ENCODE measurements around the gene CCDC85A. TPM values are rescaled to one million over a fixed set of nuclear protein-coding genes. Genes with fewer than 3 reads are reported as not detected.

Gene CCDC85A
- total RNA-seq, 1 donor from 2014 or later: 1.7 TPM

- DNase-seq (ENCODE audit: extremely low spot score, unreplicated experiment): no peak
- Mint-ChIP-seq H3K27me3 (ENCODE audit: unreplicated experiment) (no peaks in the 10 kb centered on the region), H3K27ac (ENCODE audit: unreplicated experiment) (no peak overlapping the region), H3K4me3 (ENCODE audit: unreplicated experiment) (no peak overlapping the region), H3K4me1 (ENCODE audit: unreplicated experiment) (peaks cover 1% of the 10 kb centered on the region), H3K9me3 (ENCODE audit: unreplicated experiment) (peaks cover 4% of the 10 kb centered on the region), H3K36me3 (ENCODE audit: unreplicated experiment) (no peaks in the 10 kb centered on the region)
- TF ChIP-seq CTCF (IDR thresholded peaks at IDR 0.05): no peak
These were observed 25.9 kb downstream of the CCDC85A start for GRCh38 chr2:56209701-56210100.

GRCh38 chr2:56210291-56210690 lies 26.5 kb downstream of the CCDC85A start:
- peaks cover 1% of the 10 kb centered on the region for H3K4me1 Mint-ChIP-seq (ENCODE audit: unreplicated experiment)
- H3K9me3 Mint-ChIP-seq (ENCODE audit: unreplicated experiment): peaks cover 4% of the 10 kb centered on the region
- H3K4me3 Mint-ChIP-seq (ENCODE audit: unreplicated experiment): no peak overlapping the region
- H3K36me3 Mint-ChIP-seq (ENCODE audit: unreplicated experiment): no peaks in the 10 kb centered on the region
- no peaks in the 10 kb centered on the region for H3K27me3 Mint-ChIP-seq (ENCODE audit: unreplicated experiment)
- no peak for TF ChIP-seq CTCF (IDR thresholded peaks at IDR 0.05)
- H3K27ac Mint-ChIP-seq (ENCODE audit: unreplicated experiment): no peak overlapping the region
- no peak for DNase-seq (ENCODE audit: extremely low spot score, unreplicated experiment)

- no peak for DNase-seq (ENCODE audit: extremely low spot score, unreplicated experiment)
- peaks cover 2% of the 10 kb centered on the region for H3K36me3 Mint-ChIP-seq (ENCODE audit: unreplicated experiment)
These were observed 27.3 kb downstream of the CCDC85A start for GRCh38 chr2:56211048-56211447.

GRCh38 chr2:56215911-56216310 lies 32.1 kb downstream of the CCDC85A start:
- H3K36me3 Mint-ChIP-seq (ENCODE audit: unreplicated experiment): peaks cover 2% of the 10 kb centered on the region
- no peak for TF ChIP-seq CTCF (IDR thresholded peaks at IDR 0.05)
- H3K4me1 Mint-ChIP-seq (ENCODE audit: unreplicated experiment): peaks cover 1% of the 10 kb centered on the region
- DNase-seq (ENCODE audit: extremely low spot score, unreplicated experiment): no peak
- H3K4me3 Mint-ChIP-seq (ENCODE audit: unreplicated experiment): no peak overlapping the region
- no peak overlapping the region for H3K27ac Mint-ChIP-seq (ENCODE audit: unreplicated experiment)
- no peaks in the 10 kb centered on the region for H3K9me3 Mint-ChIP-seq (ENCODE audit: unreplicated experiment)
- no peaks in the 10 kb centered on the region for H3K27me3 Mint-ChIP-seq (ENCODE audit: unreplicated experiment)

More at GRCh38 chr2:56211048-56211447, 27.3 kb downstream of the CCDC85A start:
- TF ChIP-seq CTCF (IDR thresholded peaks at IDR 0.05): no peak
- Mint-ChIP-seq H3K9me3 (ENCODE audit: unreplicated experiment) (no peaks in the 10 kb centered on the region), H3K4me1 (ENCODE audit: unreplicated experiment) (peaks cover 1% of the 10 kb centered on the region), H3K27ac (ENCODE audit: unreplicated experiment) (no peak overlapping the region), H3K27me3 (ENCODE audit: unreplicated experiment) (no peaks in the 10 kb centered on the region), H3K4me3 (ENCODE audit: unreplicated experiment) (no peak overlapping the region)

- no peak overlapping the region for H3K27ac Mint-ChIP-seq (ENCODE audit: unreplicated experiment)
- no peak for DNase-seq (ENCODE audit: extremely low spot score, unreplicated experiment)
- H3K36me3 Mint-ChIP-seq (ENCODE audit: unreplicated experiment): peaks cover 2% of the 10 kb centered on the region
- no peaks in the 10 kb centered on the region for H3K27me3 Mint-ChIP-seq (ENCODE audit: unreplicated experiment)
- no peak for TF ChIP-seq CTCF (IDR thresholded peaks at IDR 0.05)
- H3K4me3 Mint-ChIP-seq (ENCODE audit: unreplicated experiment): no peak overlapping the region
- H3K4me1 Mint-ChIP-seq (ENCODE audit: unreplicated experiment): no peaks in the 10 kb centered on the region
- peaks cover 5% of the 10 kb centered on the region for H3K9me3 Mint-ChIP-seq (ENCODE audit: unreplicated experiment)
These were observed 33.3 kb downstream of the CCDC85A start for GRCh38 chr2:56217106-56217505.

Measured in osteocyte (in vitro differentiated cells).